ENCODE measurements around the gene HORMAD2. TPM values are rescaled to one million over a fixed set of nuclear protein-coding genes. Genes with fewer than 3 reads are reported as not detected.

Gene HORMAD2
- total RNA-seq, 1 donor from 2014 or later, result not detected

DNA sequence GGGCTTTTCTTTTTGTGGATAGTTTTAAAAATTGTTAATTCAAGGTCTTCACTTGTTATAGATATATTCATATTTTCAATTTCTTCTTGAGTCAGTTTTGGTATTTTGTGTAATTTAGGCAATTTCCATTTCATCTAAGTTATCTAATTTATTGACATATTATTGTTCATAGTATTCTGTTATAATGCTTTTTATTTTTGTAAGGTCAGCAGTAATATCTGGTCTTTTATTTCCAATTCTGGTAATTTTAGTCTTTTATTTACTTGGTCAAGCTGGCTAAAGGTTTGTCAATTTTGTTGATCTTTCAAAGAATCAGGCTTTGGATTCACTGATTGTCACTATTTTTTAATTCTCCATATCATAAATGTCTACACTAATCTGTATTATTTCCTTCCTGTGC is 60.1 kb downstream of the HORMAD2 start:
- Histone ChIP-seq H4K20me1 (ENCODE audit: low read depth) (no peaks in the 10 kb centered on the region), H3K27ac (no peak overlapping the region), H3K4me1 (no peaks in the 10 kb centered on the region), H3K27me3 (no peaks in the 10 kb centered on the region), H3K4me2 (no peak overlapping the region), H3K9ac (no peak overlapping the region), H3K9me3 (ENCODE audit: low read depth) (no peaks in the 10 kb centered on the region), H3K36me3 (no peaks in the 10 kb centered on the region), H3F3A (ENCODE audit: low read depth) (no peaks in the 10 kb centered on the region), H2AFZ (replicated peaks) (no peak overlapping the region), H3K4me3 (no peak overlapping the region), H3K79me2 (ENCODE audit: low read depth) (no peaks in the 10 kb centered on the region)
- no peaks in the 10 kb centered on the region for H3K27me3 Mint-ChIP-seq (ENCODE audit: insufficient read depth, low read depth)
- no peaks in the 10 kb centered on the region for H3K4me1 Mint-ChIP-seq
- no peaks in the 10 kb centered on the region for H3K36me3 Mint-ChIP-seq
- H3K27ac Mint-ChIP-seq, result no peak overlapping the region
- H3K4me3 Mint-ChIP-seq, result no peak overlapping the region
- no peak for TF ChIP-seq EZH2 (IDR thresholded peaks at IDR 0.05)
- peaks cover 11% of the 10 kb centered on the region for H3K9me3 Mint-ChIP-seq
- DNase-seq (ENCODE audit: low spot score), result no peak

DNA sequence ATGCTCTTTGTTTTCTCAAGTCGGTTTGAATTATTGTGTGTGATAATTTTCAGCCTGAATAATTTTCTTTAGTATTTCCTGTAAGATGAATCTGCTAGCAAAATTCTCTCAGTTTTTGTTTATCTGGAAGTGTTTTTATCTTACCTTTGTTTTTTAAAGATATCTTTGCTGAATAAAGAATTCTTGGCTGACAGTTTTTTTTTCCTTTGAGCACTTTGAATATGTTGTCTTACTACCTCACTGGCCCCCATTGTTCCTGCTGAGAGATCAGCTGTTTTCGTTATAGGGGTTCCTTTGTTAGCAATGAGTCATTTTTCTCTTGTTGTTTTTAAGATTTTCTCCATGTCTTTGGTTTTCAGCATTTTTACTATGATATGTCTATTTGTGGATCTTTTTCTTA is 63.0 kb downstream of the HORMAD2 start:
- Histone ChIP-seq H3K9ac (no peak overlapping the region), H3K27ac (no peak overlapping the region), H4K20me1 (ENCODE audit: low read depth) (no peaks in the 10 kb centered on the region), H3K79me2 (ENCODE audit: low read depth) (no peaks in the 10 kb centered on the region), H3K4me2 (no peak overlapping the region), H2AFZ (replicated peaks) (no peak overlapping the region), H3K27me3 (no peaks in the 10 kb centered on the region), H3K36me3 (no peaks in the 10 kb centered on the region), H3K9me3 (ENCODE audit: low read depth) (no peaks in the 10 kb centered on the region), H3F3A (ENCODE audit: low read depth) (no peaks in the 10 kb centered on the region), H3K4me1 (no peaks in the 10 kb centered on the region), H3K4me3 (no peak overlapping the region)
- Mint-ChIP-seq H3K9me3 (peaks cover 13% of the 10 kb centered on the region), H3K27me3 (ENCODE audit: insufficient read depth, low read depth) (no peaks in the 10 kb centered on the region), H3K27ac (no peak overlapping the region), H3K4me3 (no peak overlapping the region), H3K4me1 (no peaks in the 10 kb centered on the region), H3K36me3 (no peaks in the 10 kb centered on the region)
- TF ChIP-seq EZH2phosphoT487 (IDR thresholded peaks at IDR 0.05) (no peak), EZH2 (IDR thresholded peaks at IDR 0.05) (no peak)
- TF ChIP-seq, protein P1, sequence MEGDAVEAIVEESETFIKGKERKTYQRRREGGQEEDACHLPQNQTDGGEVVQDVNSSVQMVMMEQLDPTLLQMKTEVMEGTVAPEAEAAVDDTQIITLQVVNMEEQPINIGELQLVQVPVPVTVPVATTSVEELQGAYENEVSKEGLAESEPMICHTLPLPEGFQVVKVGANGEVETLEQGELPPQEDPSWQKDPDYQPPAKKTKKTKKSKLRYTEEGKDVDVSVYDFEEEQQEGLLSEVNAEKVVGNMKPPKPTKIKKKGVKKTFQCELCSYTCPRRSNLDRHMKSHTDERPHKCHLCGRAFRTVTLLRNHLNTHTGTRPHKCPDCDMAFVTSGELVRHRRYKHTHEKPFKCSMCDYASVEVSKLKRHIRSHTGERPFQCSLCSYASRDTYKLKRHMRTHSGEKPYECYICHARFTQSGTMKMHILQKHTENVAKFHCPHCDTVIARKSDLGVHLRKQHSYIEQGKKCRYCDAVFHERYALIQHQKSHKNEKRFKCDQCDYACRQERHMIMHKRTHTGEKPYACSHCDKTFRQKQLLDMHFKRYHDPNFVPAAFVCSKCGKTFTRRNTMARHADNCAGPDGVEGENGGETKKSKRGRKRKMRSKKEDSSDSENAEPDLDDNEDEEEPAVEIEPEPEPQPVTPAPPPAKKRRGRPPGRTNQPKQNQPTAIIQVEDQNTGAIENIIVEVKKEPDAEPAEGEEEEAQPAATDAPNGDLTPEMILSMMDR (IDR thresholded peaks at IDR 0.05), result no peak
- DNase-seq (ENCODE audit: low spot score), result no peak

DNA sequence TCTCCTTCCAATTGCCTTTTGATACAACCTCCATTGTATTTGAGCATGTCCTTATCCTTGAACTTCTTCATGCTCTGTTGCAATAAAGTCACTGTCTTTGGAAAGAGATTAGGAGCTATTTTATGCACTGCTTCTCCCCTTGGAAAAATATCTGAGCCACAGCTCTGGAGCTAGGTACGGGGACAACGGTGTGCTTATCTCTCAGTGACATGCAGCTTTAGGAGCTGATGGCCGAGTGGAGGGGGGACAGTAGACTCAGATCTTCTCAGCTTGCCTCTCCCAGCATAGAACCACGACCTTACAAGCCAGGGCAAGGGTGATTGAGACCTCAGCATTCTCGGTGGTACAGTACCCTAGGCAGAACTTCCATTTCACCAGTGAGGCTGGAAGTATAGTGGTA is 64.1 kb downstream of the HORMAD2 start:
- no peaks in the 10 kb centered on the region for H3K36me3 ChIP-seq
- no peak overlapping the region for H3K4me2 ChIP-seq
- Mint-ChIP-seq H3K4me1 (no peaks in the 10 kb centered on the region), H3K27ac (no peak overlapping the region), H3K4me3 (no peak overlapping the region), H3K36me3 (no peaks in the 10 kb centered on the region), H3K9me3 (peaks cover 14% of the 10 kb centered on the region), H3K27me3 (ENCODE audit: insufficient read depth, low read depth) (no peaks in the 10 kb centered on the region)
- H4K20me1 ChIP-seq (ENCODE audit: low read depth), result no peaks in the 10 kb centered on the region
- TF ChIP-seq EZH2phosphoT487 (IDR thresholded peaks at IDR 0.05) (no peak), EZH2 (IDR thresholded peaks at IDR 0.05) (no peak)
- TF ChIP-seq, protein P1 (IDR thresholded peaks at IDR 0.05), result no peak
- no peaks in the 10 kb centered on the region for H3K4me1 ChIP-seq
- H3F3A ChIP-seq (ENCODE audit: low read depth), result no peaks in the 10 kb centered on the region
- no peak overlapping the region for H2AFZ ChIP-seq (replicated peaks)
- H3K27ac ChIP-seq, result no peak overlapping the region
- no peak for DNase-seq (ENCODE audit: low spot score)
- H3K79me2 ChIP-seq (ENCODE audit: low read depth), result no peaks in the 10 kb centered on the region
- H3K27me3 ChIP-seq, result no peaks in the 10 kb centered on the region
- no peaks in the 10 kb centered on the region for H3K9me3 ChIP-seq (ENCODE audit: low read depth)
- H3K4me3 ChIP-seq, result no peak overlapping the region
- no peak overlapping the region for H3K9ac ChIP-seq

DNA sequence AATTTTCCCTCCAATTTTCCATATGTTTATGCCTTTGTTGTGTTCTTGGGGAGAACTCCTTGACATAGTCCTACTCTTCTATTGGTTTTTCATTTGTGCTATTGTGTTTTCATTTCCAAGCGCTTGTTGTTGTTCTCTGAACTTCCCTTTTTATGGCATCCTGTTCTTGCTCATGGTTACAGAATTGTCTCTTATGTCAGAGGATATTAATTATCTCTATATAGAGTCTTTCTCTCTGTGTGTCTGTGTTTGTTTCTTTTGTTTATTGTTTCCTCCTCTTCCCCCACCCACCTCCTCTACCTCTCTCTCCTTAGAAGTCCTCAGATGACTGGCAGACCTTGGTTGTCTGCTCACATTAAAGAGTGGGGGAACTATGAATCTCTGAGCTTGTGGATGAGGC is 69.9 kb downstream of the HORMAD2 start:
- Histone ChIP-seq H2AFZ (replicated peaks) (no peak overlapping the region), H3K4me3 (no peak overlapping the region), H3K27ac (no peak overlapping the region), H3F3A (ENCODE audit: low read depth) (no peaks in the 10 kb centered on the region), H3K79me2 (ENCODE audit: low read depth) (no peaks in the 10 kb centered on the region), H4K20me1 (ENCODE audit: low read depth) (no peaks in the 10 kb centered on the region), H3K9me3 (ENCODE audit: low read depth) (no peaks in the 10 kb centered on the region), H3K4me2 (no peak overlapping the region), H3K27me3 (no peaks in the 10 kb centered on the region), H3K9ac (no peak overlapping the region), H3K36me3 (no peaks in the 10 kb centered on the region), H3K4me1 (no peaks in the 10 kb centered on the region)
- Mint-ChIP-seq H3K36me3 (no peaks in the 10 kb centered on the region), H3K4me1 (no peaks in the 10 kb centered on the region), H3K9me3 (peaks cover 5% of the 10 kb centered on the region), H3K27ac (no peak overlapping the region), H3K27me3 (ENCODE audit: insufficient read depth, low read depth) (no peaks in the 10 kb centered on the region), H3K4me3 (no peak overlapping the region)
- no peak for DNase-seq (ENCODE audit: low spot score)
- TF ChIP-seq, protein P1 (IDR thresholded peaks at IDR 0.05), result no peak
- TF ChIP-seq EZH2phosphoT487 (IDR thresholded peaks at IDR 0.05), result no peak
- no peak for TF ChIP-seq EZH2 (IDR thresholded peaks at IDR 0.05)
